Measurements from ENCODE around the gene SMIM21. TPM values are rescaled to one million over a fixed set of nuclear protein-coding genes. Genes with fewer than 3 reads are reported as not detected.

Gene SMIM21
- total RNA-seq, 6 experiments from 2014 or later = not detected

DNA sequence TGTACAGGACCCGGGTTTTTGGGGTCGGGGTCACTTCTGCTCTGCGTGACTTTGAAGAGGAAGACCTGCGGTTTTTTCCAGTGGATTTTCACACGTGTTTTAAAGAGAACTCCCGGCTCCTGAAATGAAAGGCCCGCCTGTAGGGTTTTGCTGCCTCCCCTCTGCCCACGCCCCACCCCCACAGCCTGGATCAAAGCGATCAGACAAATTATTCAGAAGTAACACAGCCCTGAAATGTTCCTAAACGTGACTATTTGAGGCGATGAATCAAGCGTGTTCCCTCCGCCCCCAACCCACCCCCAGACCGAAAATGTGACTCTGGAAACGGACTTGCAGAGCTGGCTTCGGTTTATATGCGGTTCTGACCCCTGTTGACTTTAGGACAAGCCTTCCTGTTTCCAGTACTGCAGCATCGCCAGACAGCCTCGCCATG, 28.7 kb upstream of the SMIM21 start:
- TF ChIP-seq, protein P1, sequence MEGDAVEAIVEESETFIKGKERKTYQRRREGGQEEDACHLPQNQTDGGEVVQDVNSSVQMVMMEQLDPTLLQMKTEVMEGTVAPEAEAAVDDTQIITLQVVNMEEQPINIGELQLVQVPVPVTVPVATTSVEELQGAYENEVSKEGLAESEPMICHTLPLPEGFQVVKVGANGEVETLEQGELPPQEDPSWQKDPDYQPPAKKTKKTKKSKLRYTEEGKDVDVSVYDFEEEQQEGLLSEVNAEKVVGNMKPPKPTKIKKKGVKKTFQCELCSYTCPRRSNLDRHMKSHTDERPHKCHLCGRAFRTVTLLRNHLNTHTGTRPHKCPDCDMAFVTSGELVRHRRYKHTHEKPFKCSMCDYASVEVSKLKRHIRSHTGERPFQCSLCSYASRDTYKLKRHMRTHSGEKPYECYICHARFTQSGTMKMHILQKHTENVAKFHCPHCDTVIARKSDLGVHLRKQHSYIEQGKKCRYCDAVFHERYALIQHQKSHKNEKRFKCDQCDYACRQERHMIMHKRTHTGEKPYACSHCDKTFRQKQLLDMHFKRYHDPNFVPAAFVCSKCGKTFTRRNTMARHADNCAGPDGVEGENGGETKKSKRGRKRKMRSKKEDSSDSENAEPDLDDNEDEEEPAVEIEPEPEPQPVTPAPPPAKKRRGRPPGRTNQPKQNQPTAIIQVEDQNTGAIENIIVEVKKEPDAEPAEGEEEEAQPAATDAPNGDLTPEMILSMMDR (IDR thresholded peaks at IDR 0.05) = no peak
- H3K4me1 Mint-ChIP-seq (ENCODE audit: low read depth) = peaks cover 19% of the 10 kb centered on the region
- H3K27ac Mint-ChIP-seq = peak overlapping the region; percentile 65
- H3K36me3 Mint-ChIP-seq (ENCODE audit: low read depth) = peaks cover 10% of the 10 kb centered on the region
- H3K27me3 Mint-ChIP-seq (ENCODE audit: insufficient read depth) = peaks cover 3% of the 10 kb centered on the region
- DNase-seq = no peak
- peak overlapping the region; percentile 87 for H3K4me3 Mint-ChIP-seq
- H3K9me3 Mint-ChIP-seq = no peaks in the 10 kb centered on the region

DNA sequence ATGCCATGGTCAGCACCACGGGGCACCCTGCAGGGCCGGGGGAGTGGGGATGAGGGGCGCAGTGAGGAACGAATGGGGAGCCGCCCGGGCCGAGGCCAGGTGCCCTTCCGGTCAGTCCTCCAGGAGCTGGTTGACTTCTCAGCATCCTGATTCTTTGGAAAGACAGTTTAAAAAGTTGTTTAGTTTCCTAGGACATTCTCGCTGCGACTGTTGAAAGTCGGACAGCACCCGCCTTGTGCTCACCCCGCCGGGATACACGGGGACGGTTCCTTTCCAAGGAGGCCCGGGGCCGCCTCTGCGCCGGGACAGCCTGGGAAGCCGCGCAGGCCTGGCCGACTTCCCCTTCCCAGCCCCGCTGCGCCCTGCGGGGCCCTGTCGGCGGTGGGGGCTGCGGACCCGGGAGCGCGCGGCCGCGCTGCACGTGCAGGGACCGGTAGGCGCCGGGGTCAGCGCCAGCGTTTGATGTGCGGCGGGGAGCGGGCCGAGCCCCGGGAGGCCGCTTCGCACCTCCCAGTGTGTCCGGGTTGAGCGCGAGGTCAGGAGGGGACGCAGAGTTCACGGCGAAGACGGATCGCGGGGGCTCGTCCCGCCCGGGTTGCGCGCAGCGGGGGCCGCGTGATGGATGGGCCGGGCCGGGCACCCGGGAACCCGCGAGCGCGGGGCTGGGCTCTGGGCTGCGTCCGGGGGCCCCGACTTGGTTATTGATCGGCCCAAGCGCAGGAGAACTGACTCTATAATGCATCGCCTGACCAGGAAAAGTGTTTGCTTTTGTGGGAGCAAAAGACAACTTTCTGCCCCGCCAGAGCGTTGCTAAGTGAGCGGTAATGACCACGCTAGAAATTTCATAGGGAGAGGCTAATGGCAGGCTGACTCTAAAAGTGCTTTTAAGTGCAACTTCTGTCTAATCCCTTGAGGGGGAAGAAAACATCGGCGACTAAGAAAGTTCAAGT, 28.0 kb upstream of the SMIM21 start:
- Mint-ChIP-seq H3K4me1 (ENCODE audit: low read depth) (peaks cover 19% of the 10 kb centered on the region), H3K4me3 (peak overlapping the region; percentile 87), H3K36me3 (ENCODE audit: low read depth) (peaks cover 10% of the 10 kb centered on the region), H3K9me3 (no peaks in the 10 kb centered on the region), H3K27ac (peak overlapping the region; percentile 65), H3K27me3 (ENCODE audit: insufficient read depth) (peaks cover 3% of the 10 kb centered on the region)
- no peak for DNase-seq
- TF ChIP-seq, protein P1 (IDR thresholded peaks at IDR 0.05) = no peak

DNA sequence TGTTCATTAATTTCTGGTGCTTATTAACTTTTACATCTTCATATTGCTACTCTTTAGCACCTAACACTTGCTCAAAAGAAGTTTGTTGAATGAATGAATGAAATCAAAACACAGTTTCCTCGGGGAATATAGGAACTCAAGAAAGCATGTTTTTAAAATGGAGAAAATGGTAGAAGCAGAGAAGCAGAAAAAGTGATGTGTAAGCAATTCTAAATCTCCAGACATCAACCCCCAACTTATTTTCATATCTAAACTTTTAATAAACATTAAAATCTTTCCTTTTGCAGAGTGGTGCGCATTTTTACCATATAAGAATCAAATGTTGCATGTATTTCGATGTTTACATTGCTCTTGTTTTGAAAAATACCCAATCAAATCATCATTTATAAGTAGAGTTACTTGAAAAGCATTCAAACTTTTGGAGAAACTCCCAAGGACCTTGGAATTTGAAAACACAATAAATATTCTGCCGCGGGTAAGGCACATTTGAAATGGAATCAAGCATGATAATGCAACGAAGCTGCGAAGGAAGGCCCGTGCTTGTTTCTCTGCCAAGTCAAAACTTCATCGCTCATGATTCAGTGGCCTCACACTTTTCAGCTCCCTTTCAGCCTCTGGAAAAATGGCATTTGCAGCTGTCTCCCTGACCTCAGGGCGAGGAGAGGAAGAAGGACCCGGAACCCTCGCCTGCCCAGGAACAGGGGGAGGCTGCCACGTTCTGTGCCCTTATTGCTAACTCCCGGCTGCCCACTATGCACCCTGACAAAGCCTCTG, 26.7 kb upstream of the SMIM21 start:
- Mint-ChIP-seq H3K4me3 (no peak overlapping the region), H3K27me3 (ENCODE audit: insufficient read depth) (peaks cover 3% of the 10 kb centered on the region)

DNA sequence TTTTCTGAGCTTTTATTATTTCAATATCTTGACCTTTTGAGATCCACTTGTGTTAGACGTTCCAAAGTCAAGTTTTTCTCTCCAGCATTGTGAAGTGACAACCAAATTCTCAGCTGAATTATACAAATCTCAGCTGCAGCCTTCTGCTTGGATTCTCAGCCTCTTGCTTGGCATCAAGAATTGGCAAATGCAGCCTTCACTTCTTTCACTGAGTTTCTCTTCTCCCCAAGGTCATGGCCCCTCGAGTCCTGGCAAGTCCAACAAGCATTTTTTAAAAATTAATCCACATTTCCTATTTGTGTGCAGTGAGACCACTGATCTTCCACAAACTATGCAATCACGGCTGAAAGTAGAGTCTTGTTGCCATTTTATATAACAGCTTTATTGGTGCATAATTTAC, 23.4 kb upstream of the SMIM21 start:
- H3K4me1 Mint-ChIP-seq (ENCODE audit: low read depth) = peaks cover 10% of the 10 kb centered on the region
- H3K27ac Mint-ChIP-seq = no peak overlapping the region
- peaks cover 3% of the 10 kb centered on the region; the same call in 1 of the 2 replicates for H3K27me3 Mint-ChIP-seq (ENCODE audit: insufficient read depth)
- DNase-seq = no peak
- no peaks in the 10 kb centered on the region for H3K9me3 Mint-ChIP-seq
- TF ChIP-seq, protein P1 (IDR thresholded peaks at IDR 0.05) = no peak
- H3K4me3 Mint-ChIP-seq = no peak overlapping the region
- H3K36me3 Mint-ChIP-seq (ENCODE audit: low read depth) = no peaks in the 10 kb centered on the region

More for the DNA sequence above, 26.7 kb upstream of the SMIM21 start:
- Mint-ChIP-seq H3K4me1 (ENCODE audit: low read depth) (peaks cover 19% of the 10 kb centered on the region), H3K27ac (no peak overlapping the region), H3K36me3 (ENCODE audit: low read depth) (peaks cover 10% of the 10 kb centered on the region), H3K9me3 (no peaks in the 10 kb centered on the region)
- TF ChIP-seq, protein P1 (IDR thresholded peaks at IDR 0.05) = no peak
- no peak for DNase-seq

DNA sequence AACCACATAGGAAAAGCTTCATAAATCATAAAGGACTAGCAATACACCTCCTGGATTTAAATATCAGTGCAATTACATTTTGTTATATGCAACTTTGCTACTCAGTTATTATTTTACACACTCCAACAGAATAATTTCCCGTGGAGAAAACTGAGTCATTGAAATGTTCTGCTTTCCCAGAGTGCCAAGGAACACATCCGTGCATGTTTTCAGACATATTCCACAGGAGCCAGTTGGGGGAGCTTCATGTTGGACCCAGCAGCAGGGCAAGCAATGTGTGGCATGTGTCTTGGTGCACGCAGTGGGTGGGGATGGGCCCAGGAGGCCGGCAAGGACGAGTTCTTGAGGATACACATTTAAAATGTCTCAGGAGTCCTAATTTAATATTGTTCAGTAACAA, 14.4 kb upstream of the SMIM21 start:
- no peaks in the 10 kb centered on the region for H3K4me1 Mint-ChIP-seq (ENCODE audit: low read depth)
- H3K36me3 Mint-ChIP-seq (ENCODE audit: low read depth) = no peaks in the 10 kb centered on the region
- H3K9me3 Mint-ChIP-seq = no peaks in the 10 kb centered on the region
- H3K27me3 Mint-ChIP-seq (ENCODE audit: insufficient read depth) = peaks cover 6% of the 10 kb centered on the region
- H3K27ac Mint-ChIP-seq = no peak overlapping the region
- TF ChIP-seq, protein P1 (IDR thresholded peaks at IDR 0.05) = no peak
- H3K4me3 Mint-ChIP-seq = no peak overlapping the region
- DNase-seq = no peak
